ENCODE measurements around the gene CFDP1.

CFDP1 gene

GRCh38 chr16:75315539-75316306 lies 117.6 kb downstream of the CFDP1 start:
- no peak for DNase-seq

GRCh38 chr16:75312875-75313274 lies 120.4 kb downstream of the CFDP1 start:
- no peak for DNase-seq

GRCh38 chr16:75311383-75311938 lies 121.8 kb downstream of the CFDP1 start:
- peak; percentile 20 for DNase-seq

GRCh38 chr16:75310541-75310940 lies 122.8 kb downstream of the CFDP1 start:
- DNase-seq: no peak

GRCh38 chr16:75309899-75310430 lies 123.3 kb downstream of the CFDP1 start:
- no peak for DNase-seq

- no peak for DNase-seq
Measured at GRCh38 chr16:75309156-75309555, 124.1 kb downstream of the CFDP1 start.

- DNase-seq: no peak
Measured at GRCh38 chr16:75308011-75308410, 125.3 kb downstream of the CFDP1 start.

- no peak for DNase-seq
Measured at GRCh38 chr16:75307506-75307905, 125.8 kb downstream of the CFDP1 start.

GRCh38 chr16:75306099-75306762 lies 127.1 kb downstream of the CFDP1 start:
- DNase-seq: peak; percentile 31

GRCh38 chr16:75305364-75306098 lies 127.8 kb downstream of the CFDP1 start:
- peak; percentile 100 for DNase-seq

- peak; percentile 91 for DNase-seq
Measured at GRCh38 chr16:75304521-75305363, 128.6 kb downstream of the CFDP1 start.

- no peak for DNase-seq
Measured at GRCh38 chr16:75301804-75302203, 131.5 kb downstream of the CFDP1 start.

- DNase-seq: no peak
Measured at GRCh38 chr16:75298267-75298666, 135.0 kb downstream of the CFDP1 start.

- DNase-seq: peak; percentile 30
Measured at GRCh38 chr16:75296606-75297005, 136.7 kb downstream of the CFDP1 start.

- no peak for DNase-seq
Measured at GRCh38 chr16:75294773-75295459, 138.4 kb downstream of the CFDP1 start.

- DNase-seq: no peak
Measured at GRCh38 chr16:75293772-75294171, 139.5 kb downstream of the CFDP1 start.

- no peak for DNase-seq
Measured at GRCh38 chr16:75293173-75293572, 140.1 kb downstream of the CFDP1 start.

- DNase-seq: no peak
Measured at GRCh38 chr16:75292691-75293090, 140.6 kb downstream of the CFDP1 start.

- DNase-seq: peak; percentile 49
Measured at GRCh38 chr16:75289189-75289588, 144.1 kb downstream of the CFDP1 start.

- DNase-seq: no peak
Measured at GRCh38 chr16:75288596-75289120, 144.6 kb downstream of the CFDP1 start.

GRCh38 chr16:75288181-75288580 lies 145.1 kb downstream of the CFDP1 start:
- no peak for DNase-seq

Measured in EL (cell line).